ENCODE results near the gene CGB8.

- TF ChIP-seq CTCF (conservative IDR thresholded peaks at IDR 0.05; ENCODE audit: low read depth, low read length) (no peak), EZH2 (IDR thresholded peaks at IDR 0.05; ENCODE audit: borderline replicate concordance, low read depth, low read length, poor library complexity, severe bottlenecking) (no peak)
Measured at GRCh38 chr19:49064768-49065611, 16.1 kb upstream of the CGB8 start, which contains the start of gene NTF4.
